CD4-positive, alpha-beta T cell treated with Interferon gamma for 1 hour (primary cell): ENCODE measurements around the gene RNU5B-1.

ENCODE experiments used
- DNase-seq: peaks from one replicate; pipeline ENCODE4 v3.0.0-alpha.2; 2020

Gene RNU5B-1

GRCh38 chr15:65304381-65305149, at the start of gene RNU5B-1:
TSS of gene RNU5B-1 (plus strand) at chr15:65304677.
- DNase-seq: peak; percentile 82

DNA sequence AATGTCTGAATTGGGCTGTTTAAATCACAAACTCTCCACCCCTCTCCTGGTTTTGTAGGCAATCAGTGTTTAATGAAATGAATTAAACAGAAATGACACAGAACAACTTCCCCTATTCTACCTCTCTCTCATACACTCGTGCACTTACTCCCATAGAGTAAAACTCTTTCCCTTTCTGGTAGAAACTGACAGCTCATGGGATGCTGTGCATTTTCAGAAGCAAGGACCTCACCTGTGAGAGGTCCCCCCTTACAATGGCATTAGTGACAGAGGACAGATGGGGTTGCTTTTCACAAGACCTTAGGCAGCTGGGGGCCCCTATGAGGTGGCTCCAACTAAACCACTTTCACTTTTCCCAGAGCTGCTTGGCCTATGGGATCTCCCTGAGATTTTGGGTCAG, 49.7 kb upstream of the RNU5B-1 start:
- no peak for DNase-seq

DNA sequence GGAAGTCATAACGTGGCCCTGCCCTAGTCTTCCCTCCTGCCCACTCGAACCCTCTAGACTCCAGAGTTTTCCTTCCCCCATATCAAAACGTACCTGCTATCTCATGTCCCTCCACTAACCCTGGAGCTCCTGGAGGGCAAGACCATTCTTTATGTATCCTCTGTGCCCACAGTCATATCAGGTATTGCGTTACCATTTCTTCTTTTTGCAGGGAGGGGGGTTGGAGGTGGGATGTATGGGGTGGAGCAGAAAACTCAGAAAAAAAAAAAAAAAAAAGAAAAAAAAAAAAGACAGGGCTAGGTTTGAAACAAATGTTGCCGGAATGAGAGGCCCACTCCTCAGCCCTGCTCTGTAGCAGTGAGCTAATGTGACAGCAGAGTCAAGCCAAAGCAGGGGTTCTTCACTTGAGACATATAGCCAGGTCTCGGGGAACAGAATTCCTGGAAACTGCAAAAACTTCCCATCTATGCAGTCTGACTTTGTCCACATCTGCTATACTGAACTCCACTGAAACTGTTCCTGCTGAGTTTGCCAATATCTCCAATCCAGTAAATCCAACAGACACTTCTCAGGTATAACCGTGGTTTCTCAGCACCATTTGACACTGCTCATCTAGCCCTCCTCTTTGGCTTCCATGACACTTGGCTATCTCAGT, 48.9 kb upstream of the RNU5B-1 start:
- DNase-seq: no peak

DNA sequence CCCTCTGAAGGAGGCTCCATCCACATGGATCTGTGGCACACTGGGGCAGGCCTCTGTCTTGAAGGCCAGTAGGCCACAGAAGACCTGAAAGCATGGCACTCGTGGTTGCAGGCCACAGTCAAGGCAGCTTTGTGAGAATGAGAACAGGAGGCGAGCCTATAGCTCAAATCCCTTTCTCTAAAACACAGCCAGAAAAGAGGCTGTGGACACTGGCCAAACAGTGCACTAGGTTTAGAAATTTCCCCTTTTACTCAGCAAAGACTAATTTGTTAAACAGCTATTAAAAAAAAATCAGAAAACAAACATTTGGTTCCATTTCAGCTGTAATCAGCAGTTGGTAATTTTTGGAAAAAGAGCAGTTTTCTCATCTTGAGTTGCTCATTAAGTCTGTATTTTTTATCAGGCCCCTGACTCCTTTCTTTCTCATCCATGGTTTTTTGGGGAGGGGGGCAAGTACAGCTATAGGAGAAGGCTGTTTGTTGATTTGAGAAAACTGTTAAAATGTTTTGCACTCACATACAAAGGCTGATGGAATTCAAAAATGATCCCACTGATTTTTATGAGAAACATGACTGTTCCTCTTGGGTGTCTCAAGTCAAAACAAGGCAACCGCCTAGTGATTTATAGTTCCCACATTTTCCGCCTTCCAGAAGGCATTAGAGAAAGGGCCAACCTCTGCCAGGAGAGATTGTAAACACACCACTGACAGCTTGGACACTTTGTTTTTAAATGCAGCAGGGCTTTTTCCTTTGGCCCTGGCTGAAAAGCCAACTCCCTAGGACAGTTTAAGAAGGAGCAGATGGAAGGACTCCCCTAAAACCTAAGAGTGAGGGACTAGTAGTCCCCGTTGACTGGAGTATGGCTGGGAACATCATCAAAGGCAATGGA, 45.9 kb upstream of the RNU5B-1 start:
- no peak for DNase-seq

- DNase-seq: no peak
These were observed 45.1 kb upstream of the RNU5B-1 start for GRCh38 chr15:65259367-65259797.

DNA sequence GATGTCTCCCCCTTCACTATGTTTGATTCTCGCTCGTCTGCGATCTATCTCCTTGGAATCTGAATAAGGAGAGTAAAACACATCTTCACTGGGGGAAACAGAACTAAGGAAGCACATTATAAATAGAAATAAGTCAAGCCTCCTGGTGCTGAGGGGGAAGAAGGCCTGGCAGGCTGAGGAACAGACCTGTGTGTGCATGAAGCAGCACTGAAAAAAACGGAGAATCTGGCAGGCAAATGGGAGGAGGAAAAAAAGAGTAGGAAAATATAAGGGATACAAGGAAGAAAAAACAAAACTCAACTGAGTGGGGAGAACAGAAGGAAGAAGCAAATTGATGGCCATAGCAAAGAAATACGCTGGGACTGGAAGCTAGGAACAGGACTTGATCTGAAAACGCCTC, 43.5 kb upstream of the RNU5B-1 start:
- DNase-seq: no peak

- no peak for DNase-seq
These were observed 41.2 kb upstream of the RNU5B-1 start for GRCh38 chr15:65263313-65263712.

GRCh38 chr15:65264863-65265430, 39.5 kb upstream of the RNU5B-1 start:
- DNase-seq: no peak

- DNase-seq: no peak
These were observed 38.0 kb upstream of the RNU5B-1 start for GRCh38 chr15:65266469-65266868.

DNA sequence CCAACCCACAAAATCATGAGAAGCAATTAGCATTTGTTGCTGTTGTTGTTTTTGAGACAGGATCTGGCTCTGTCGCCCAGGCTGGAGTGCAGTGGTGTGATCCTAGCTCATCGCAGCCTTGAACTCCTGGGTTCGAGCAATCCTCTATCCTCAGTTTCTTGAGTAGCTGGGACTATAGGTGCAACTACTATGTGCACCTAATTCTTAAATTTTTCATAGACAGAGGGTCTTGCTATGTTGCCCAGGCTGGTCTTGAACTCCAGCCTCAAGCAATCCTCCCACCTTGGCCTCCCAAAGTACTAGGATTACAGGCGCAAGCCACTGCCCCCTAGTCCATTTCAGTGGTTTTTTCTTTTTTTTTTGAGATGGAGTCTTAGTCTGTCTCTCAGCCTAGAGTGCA, 36.1 kb upstream of the RNU5B-1 start:
- DNase-seq: no peak

DNA sequence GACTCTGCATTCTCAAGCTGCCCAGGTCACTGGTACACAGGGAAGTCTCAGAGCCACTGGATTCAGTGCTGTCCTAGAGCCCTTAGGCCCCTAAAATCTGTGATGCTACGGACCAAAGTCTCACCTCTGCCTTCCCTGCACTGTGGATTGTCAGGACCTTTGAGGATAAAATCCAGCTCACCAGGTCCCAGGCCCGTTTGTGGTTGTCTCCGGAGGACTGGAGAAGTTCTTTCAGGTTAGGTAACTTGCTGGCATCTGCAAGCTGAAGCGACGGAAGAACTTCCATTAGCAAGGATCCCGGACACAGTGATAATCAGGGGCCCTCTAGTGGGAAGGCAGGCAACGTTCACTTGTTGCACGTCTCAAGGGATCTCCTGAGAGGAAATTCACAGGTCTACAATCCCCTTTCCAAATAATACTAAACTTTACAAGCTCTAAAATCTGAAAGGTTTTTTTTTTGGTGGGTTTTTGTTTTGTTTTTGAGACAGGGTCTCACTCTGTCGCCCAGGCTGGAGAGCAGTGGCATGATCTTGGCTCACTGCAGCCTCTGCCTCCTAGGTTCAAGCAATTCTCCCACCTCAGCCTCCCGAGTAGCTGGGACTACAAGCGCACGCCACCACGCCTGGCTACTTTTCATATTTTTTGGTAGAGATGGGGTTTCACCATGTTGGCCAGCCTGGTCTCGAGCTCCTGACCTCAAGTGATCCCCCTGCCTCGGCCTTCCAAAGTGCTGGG, 33.5 kb upstream of the RNU5B-1 start:
- DNase-seq: peak; percentile 7

GRCh38 chr15:65275104-65275727, 29.3 kb upstream of the RNU5B-1 start:
- DNase-seq: no peak

DNA sequence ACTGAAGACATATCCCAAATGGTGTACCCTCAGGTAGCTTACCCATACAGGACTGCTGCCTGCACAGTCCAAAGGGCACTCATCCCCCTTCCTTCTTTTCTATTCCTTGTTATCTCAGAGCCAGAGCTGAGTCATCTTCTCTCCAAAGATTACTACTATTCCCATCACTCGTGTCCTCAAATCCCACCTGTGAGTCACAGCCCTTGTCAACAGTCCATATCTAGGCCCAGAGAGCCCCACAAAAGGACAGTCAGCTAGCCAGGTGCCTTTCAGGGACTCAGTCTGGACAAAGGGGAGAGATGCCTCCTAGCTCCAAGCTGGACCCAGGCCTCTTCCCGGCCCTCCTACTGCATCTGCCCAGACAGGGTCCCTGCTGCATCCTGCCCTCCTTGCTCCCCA, 28.8 kb upstream of the RNU5B-1 start:
- DNase-seq: no peak

- no peak for DNase-seq
These were observed 27.5 kb upstream of the RNU5B-1 start for GRCh38 chr15:65277015-65277414.

GRCh38 chr15:65278480-65278879, 26.0 kb upstream of the RNU5B-1 start:
- DNase-seq: no peak

DNA sequence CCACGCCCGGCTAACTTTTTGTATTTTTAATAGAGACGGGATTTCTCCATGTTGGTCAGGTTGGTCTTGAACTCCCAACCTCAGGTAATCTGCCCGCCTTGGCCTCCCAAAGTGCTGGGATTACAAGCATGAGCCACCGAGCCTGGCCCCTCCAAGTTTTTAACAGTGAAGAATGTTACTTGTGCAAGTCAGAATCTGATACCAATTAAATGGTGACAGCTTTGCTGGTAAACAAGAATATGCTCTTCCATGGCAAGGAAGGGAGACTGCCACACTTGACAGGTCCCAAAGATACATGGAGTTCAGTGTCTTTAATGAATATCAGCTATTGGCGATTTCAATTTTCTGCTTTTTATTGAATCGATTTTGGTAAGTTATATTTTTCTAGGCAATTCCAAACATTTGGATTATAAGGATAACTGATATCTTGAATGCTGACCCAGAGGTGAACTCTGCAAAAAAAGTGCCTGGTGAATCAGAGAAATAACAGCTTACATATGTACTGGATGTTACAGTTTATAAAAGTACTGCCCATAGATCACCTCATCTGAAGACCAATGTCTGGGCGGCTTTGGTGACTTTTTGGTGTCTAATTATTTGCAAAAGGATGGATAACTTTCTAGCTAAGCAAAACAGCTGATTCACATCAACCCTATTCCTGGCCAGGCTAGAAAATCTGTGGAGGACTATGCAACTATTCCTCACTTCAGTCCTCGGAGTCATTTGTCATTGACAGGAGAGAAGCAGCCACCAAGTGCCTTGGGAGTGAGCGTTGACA, 19.0 kb upstream of the RNU5B-1 start:
- DNase-seq: no peak

- no peak for DNase-seq
These were observed 18.3 kb upstream of the RNU5B-1 start for GRCh38 chr15:65286069-65286703.

GRCh38 chr15:65286704-65287519, 17.6 kb upstream of the RNU5B-1 start, which contains the start of gene PARP16:
TSS of gene PARP16 (minus strand) at chr15:65286883. CDS start at chr15:65286426, 457 bp downstream.
- peak; percentile 94 for DNase-seq

GRCh38 chr15:65287520-65287855, 17.0 kb upstream of the RNU5B-1 start:
- no peak for DNase-seq
